RWPE2 (cell line): Measurements from ENCODE around the gene RUFY1.

ENCODE experiments used
- ATAC-seq: fragments of 200-7000 bp; cut with Tn5 transposase; 3 replicates; pipeline ENCODE4 v1.9.1; 2021; ENCODE audit warnings: low read depth
- DNase-seq: peaks from one replicate; pipeline ENCODE4 v3.0.0-alpha.2; 2020; ENCODE audit warnings: low spot score
- H3K27ac ChIP-seq: fragments of 450-650 bp; 2 replicates; pipeline ENCODE4 v1.5.1; 2017; ENCODE audit warnings: mild to moderate bottlenecking; ENCODE audit not compliant: poor library complexity, severe bottlenecking
- H3K27me3 ChIP-seq: fragments of 250-450 bp; sonication (Bioruptor Pico); 2 replicates; pipeline ENCODE4 v1.5.1; 2021; ENCODE audit warnings: mild to moderate bottlenecking, moderate library complexity; ENCODE audit not compliant: insufficient read depth, poor library complexity, severe bottlenecking
- H3K36me3 ChIP-seq: fragments of 250-450 bp; sonication (Bioruptor Pico); 2 replicates; pipeline ENCODE4 v1.5.1; 2020; ENCODE audit warnings: low read depth, mild to moderate bottlenecking, moderate library complexity
- H3K4me1 ChIP-seq: fragments of 250-450 bp; sonication (Bioruptor Pico); 2 replicates; pipeline ENCODE4 v1.5.1; 2021; ENCODE audit warnings: mild to moderate bottlenecking, moderate library complexity; ENCODE audit not compliant: insufficient read depth, poor library complexity, severe bottlenecking
- H3K4me3 ChIP-seq: fragments of 250-450 bp; sonication (Bioruptor Pico); 2 replicates; pipeline ENCODE4 v1.5.1; 2021; ENCODE audit warnings: mild to moderate bottlenecking, moderate library complexity; ENCODE audit not compliant: severe bottlenecking
- H3K9me3 ChIP-seq: fragments of 250-450 bp; sonication (Bioruptor Pico); 2 replicates; pipeline ENCODE4 v1.5.1; 2021; ENCODE audit warnings: mild to moderate bottlenecking, moderate library complexity; ENCODE audit not compliant: severe bottlenecking
- CTCF ChIP-seq: fragments of 450-650 bp; IDR thresholded peaks from one replicate; pipeline ENCODE4 v1.5.1; 2017; ENCODE audit warnings: mild to moderate bottlenecking, moderate library complexity; ENCODE audit not compliant: poor library complexity, severe bottlenecking

The RUFY1 gene

DNA sequence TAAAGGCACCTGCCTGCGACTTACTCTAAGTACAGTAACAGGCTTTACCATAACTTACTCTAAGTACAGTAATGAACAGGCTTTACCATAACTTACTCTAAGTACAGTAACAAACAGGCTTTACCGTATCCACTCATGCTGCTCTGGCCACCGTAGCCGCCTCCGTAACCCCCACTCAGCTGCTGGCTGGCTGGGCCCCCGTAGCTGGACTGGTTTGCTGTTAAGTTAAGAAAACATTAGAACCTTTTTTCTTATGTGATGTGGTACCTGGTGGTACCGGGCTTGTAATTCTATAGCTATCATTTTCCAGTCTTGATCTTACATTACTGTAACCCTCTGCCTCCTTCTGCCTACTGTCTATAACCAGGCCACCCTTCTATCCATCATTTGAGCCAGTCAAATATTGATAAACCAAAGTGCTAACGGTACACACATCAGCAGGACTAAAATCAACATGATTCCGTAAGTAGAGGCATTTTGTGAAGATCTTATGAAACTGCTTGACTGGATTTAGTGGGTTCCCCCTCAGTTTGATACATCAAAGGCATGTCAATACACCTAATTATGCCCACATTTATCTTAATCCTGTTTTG, 65.7 kb downstream of the RUFY1 start:
- Histone ChIP-seq H3K4me3 (no peak overlapping the region), H3K27me3 (no peaks in the 10 kb centered on the region), H3K36me3 (peaks cover 98% of the 10 kb centered on the region), H3K9me3 (no peaks in the 10 kb centered on the region), H3K4me1 (peaks cover 20% of the 10 kb centered on the region), H3K27ac (no peak overlapping the region)
- ATAC-seq: no peak
- DNase-seq: no peak
- TF ChIP-seq CTCF: no peak

DNA sequence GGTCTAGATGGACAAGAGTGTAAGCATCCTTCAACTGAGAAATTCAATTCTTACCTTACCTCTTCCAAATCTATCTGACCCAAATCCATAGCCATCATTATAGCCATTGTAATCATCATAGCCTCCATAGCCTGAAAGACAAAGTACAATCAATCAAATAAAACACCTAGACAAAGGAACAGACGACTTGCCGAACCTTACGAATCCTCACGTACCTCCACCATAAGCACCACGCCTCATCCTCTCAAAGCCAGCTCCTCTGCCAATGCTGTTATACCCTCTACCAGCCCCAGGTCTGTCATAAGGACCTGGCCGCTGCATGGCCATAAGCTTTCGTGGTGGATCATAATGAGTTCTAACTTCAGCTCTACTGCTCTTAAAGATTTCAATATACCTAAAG, 67.6 kb downstream of the RUFY1 start:
- Histone ChIP-seq H3K4me3 (no peak overlapping the region), H3K4me1 (peaks cover 22% of the 10 kb centered on the region), H3K9me3 (no peaks in the 10 kb centered on the region), H3K27ac (no peak overlapping the region), H3K27me3 (no peaks in the 10 kb centered on the region), H3K36me3 (peaks cover 98% of the 10 kb centered on the region)
- DNase-seq: no peak
- no peak for TF ChIP-seq CTCF
- no peak for ATAC-seq

- no peak for DNase-seq
- peaks cover 90% of the 10 kb centered on the region for H3K36me3 ChIP-seq
- H3K4me3 ChIP-seq: no peak overlapping the region
- TF ChIP-seq CTCF: no peak
- no peak overlapping the region for H3K27ac ChIP-seq
- peaks cover 22% of the 10 kb centered on the region for H3K4me1 ChIP-seq
- no peaks in the 10 kb centered on the region for H3K27me3 ChIP-seq
- ATAC-seq: no peak
- H3K9me3 ChIP-seq: no peaks in the 10 kb centered on the region
Measured at GRCh38 chr5:179618923-179619554, 68.7 kb downstream of the RUFY1 start.

- H3K27me3 ChIP-seq: no peaks in the 10 kb centered on the region
- peaks cover 26% of the 10 kb centered on the region for H3K4me1 ChIP-seq
- TF ChIP-seq CTCF: no peak
- no peak overlapping the region for H3K27ac ChIP-seq
- peaks cover 83% of the 10 kb centered on the region for H3K36me3 ChIP-seq
- DNase-seq: no peak
- H3K9me3 ChIP-seq: no peaks in the 10 kb centered on the region
- no peak for ATAC-seq
- H3K4me3 ChIP-seq: peak overlapping the region; percentile 76
Measured at GRCh38 chr5:179619776-179620175, 69.4 kb downstream of the RUFY1 start.

- H3K27me3 ChIP-seq: no peaks in the 10 kb centered on the region
- peaks cover 78% of the 10 kb centered on the region for H3K36me3 ChIP-seq
- DNase-seq (no peak), ATAC-seq (no peak)
- peaks cover 28% of the 10 kb centered on the region for H3K4me1 ChIP-seq
- no peak for TF ChIP-seq CTCF
- no peaks in the 10 kb centered on the region for H3K9me3 ChIP-seq
- peak overlapping the region; percentile 76 for H3K4me3 ChIP-seq
- H3K27ac ChIP-seq: no peak overlapping the region
Measured at GRCh38 chr5:179620293-179620692, 69.9 kb downstream of the RUFY1 start.
